ENCODE results near the gene USP6.

DNA sequence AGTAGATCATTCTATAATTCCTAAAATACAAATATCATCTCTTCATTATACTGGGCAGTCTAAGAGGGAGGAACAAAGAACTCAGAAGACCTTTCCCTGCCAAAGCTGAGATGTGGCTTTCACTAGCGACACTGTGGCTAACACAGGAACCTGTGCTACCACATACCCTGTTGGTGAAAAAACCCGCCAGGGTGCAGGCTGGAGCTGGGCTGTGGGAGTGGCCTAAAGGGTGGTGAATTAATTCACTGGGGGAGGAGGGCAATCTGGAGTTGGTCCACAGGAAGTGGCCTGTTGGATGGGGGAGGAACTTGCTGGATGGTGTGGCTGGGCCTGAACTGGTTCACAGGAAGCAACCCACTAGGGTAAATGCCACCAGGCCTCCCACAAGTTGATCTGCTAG, 68.5 kb downstream of the USP6 start:
- TF ChIP-seq POLR2A (IDR thresholded peaks at IDR 0.05; ENCODE audit: low read depth, low read length) = no peak
- no peak for TF ChIP-seq POLR2AphosphoS5 (IDR thresholded peaks at IDR 0.05; ENCODE audit: low read depth, low read length)

All from GM12892 (cell line).